NT2/D1 (cell line): ENCODE measurements around the gene DCX.

Experiments used
- DNase-seq: peaks from one replicate; pipeline ENCODE4 v3.0.0-alpha.2; 2011; ENCODE audit warnings: low read depth, low spot score
- H3K27me3 ChIP-seq: 2 replicates; pipeline ENCODE4 v1.6.0; 2011; ENCODE audit warnings: mild to moderate bottlenecking; ENCODE audit not compliant: insufficient read length, insufficient read depth
- H3K36me3 ChIP-seq: 2 replicates; pipeline ENCODE4 v1.6.1; 2011; ENCODE audit warnings: mild to moderate bottlenecking, low read length, mixed read lengths; ENCODE audit not compliant: insufficient read depth, insufficient read length
- H3K4me1 ChIP-seq: 2 replicates; pipeline ENCODE4 v1.5.1; 2011; ENCODE audit not compliant: insufficient read depth, insufficient read length
- H3K4me3 ChIP-seq: 2 replicates; pipeline ENCODE4 v1.5.1; 2011; ENCODE audit warnings: low read depth; ENCODE audit not compliant: insufficient read length
- H3K9ac ChIP-seq: 2 replicates; pipeline ENCODE4 v1.6.0; 2011; ENCODE audit warnings: low read depth; ENCODE audit not compliant: insufficient read length
- H3K9me3 ChIP-seq: 2 replicates; pipeline ENCODE4 v1.5.1; 2011; ENCODE audit warnings: mild to moderate bottlenecking, low read length; ENCODE audit not compliant: insufficient read depth
- SUZ12 ChIP-seq: IDR thresholded peaks from 2 replicates; pipeline ENCODE4 v1.6.1; 2011; ENCODE audit not compliant: insufficient read length, insufficient read depth; ENCODE audit errors: extremely low read depth
- YY1 ChIP-seq: IDR thresholded peaks from 2 replicates; pipeline ENCODE4 v1.6.1; 2011; ENCODE audit not compliant: insufficient read length, insufficient read depth
- ZNF274 ChIP-seq: IDR thresholded peaks from 2 replicates; pipeline ENCODE4 v1.6.1; 2011; ENCODE audit warnings: mild to moderate bottlenecking, low read depth, low read length

The DCX gene

DNA sequence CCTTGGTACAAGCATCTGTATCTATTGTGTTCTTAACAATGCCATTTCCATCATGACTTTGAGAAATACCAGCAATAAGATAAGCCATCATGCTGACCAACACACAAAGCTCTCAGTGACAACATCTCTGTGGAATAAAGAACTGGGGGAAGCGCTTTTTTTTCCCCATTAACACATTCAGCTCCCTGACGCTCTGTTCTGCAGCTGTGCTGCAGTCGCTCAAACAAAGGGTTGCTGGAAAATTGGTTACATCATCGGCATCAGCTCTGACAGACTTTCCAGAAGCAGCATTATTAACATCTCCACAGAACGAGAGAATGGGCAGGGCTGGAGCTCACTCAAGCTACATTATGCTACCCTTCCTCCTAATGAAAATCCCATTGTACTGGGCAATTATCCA, 39.9 kb downstream of the DCX start:
- H3K9me3 ChIP-seq = no peaks in the 10 kb centered on the region
- H3K9ac ChIP-seq = no peak overlapping the region
- DNase-seq = no peak
- H3K27me3 ChIP-seq = no peaks in the 10 kb centered on the region
- TF ChIP-seq SUZ12 (no peak), YY1 (no peak), ZNF274 (no peak)
- H3K4me3 ChIP-seq = no peak overlapping the region
- H3K36me3 ChIP-seq = no peaks in the 10 kb centered on the region
- H3K4me1 ChIP-seq = peaks cover 2% of the 10 kb centered on the region

DNA sequence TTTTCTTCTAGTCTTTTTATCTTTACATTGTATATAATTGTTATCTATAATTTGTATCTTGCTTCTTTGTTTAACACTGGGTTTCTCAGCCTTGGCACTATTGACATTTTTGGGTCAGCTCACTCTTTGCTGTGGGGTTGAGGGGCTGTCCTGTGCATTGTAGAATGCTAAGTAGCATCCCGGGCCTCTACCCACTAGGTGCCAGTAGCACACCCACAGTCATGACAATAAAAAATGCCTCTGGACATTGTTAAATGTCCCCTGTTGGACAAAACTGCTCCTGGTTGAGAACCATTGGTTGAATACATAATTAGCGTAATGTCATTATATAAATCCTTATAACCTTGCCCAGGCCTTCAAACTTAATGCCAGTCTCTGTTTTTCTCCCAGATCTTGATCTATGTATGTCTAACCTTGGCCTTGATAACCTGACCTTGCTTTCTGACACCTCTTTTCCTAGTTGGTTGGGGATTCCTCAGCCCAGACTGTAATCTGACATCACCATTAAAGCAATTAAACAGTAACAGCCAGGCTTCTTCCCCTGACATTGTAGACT, 46.1 kb downstream of the DCX start:
- no peak overlapping the region for H3K9ac ChIP-seq
- H3K36me3 ChIP-seq = no peaks in the 10 kb centered on the region
- H3K9me3 ChIP-seq = no peaks in the 10 kb centered on the region
- no peaks in the 10 kb centered on the region for H3K4me1 ChIP-seq
- no peak for DNase-seq
- H3K4me3 ChIP-seq = no peak overlapping the region
- no peaks in the 10 kb centered on the region for H3K27me3 ChIP-seq
- TF ChIP-seq ZNF274 (no peak), YY1 (no peak), SUZ12 (no peak)

DNA sequence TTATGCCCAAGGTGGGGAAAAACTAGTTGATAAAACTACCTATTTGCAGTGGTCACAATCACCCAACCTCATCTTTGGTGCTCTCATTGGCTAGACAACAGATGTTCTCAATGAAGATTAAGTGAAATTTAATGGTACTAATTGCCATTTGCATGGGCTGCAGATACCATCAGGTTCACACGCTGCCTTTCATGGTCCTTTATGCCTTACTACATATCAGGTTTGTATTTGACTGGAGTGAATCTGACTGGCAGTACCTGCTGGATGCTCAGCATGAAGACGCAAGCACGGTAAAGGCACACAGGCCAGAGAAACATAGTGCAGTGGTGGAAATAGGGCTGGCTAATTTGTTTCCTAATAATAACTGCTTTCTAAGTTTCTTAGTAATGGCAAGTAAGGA, 48.3 kb downstream of the DCX start:
- no peak for DNase-seq
- Histone ChIP-seq H3K27me3 (no peaks in the 10 kb centered on the region), H3K9me3 (no peaks in the 10 kb centered on the region), H3K9ac (no peak overlapping the region), H3K4me3 (no peak overlapping the region), H3K4me1 (no peaks in the 10 kb centered on the region), H3K36me3 (no peaks in the 10 kb centered on the region)
- TF ChIP-seq SUZ12 (no peak), ZNF274 (no peak), YY1 (no peak)

DNA sequence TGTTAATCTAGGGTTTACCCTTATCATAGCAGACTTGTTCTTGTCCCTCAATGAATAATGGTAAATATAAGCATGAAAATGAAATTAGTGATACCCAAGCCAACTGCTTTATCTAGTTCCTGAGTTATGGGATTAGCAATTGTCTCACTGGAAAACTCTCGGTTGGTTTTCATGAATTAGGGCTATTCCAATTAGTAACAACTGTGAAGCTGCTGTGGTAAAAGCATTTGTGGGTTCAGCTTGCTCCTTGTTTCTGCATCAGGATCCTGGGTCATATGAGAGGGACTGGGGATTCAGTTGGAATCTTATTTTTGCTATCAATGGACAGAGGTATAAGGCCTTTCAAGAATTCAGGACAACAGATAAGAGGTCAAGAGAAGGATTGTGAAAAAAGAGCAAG, 50.2 kb downstream of the DCX start:
- no peak for DNase-seq
- H3K9me3 ChIP-seq = no peaks in the 10 kb centered on the region
- no peaks in the 10 kb centered on the region for H3K4me1 ChIP-seq
- no peaks in the 10 kb centered on the region for H3K36me3 ChIP-seq
- H3K4me3 ChIP-seq = no peak overlapping the region
- no peak overlapping the region for H3K9ac ChIP-seq
- TF ChIP-seq YY1 (no peak), SUZ12 (no peak), ZNF274 (no peak)
- no peaks in the 10 kb centered on the region for H3K27me3 ChIP-seq

DNA sequence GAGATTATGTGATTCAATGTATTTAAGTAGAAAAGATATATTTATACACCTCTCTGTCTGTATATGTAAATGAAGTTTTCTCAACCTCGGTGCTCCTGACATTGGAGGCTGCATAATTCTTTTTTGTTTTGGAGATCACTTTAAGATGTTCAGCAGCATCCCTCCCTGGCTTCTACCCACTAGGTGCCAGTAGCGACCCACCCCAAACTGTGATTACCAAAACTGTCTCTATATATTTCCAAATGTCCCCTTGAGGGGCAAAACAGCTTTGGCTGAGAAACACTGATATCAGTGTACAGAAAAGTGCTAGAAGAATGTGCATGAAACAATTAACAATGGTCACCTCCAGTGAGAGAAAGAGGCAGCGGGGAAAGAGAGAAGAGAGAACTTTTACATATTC, 51.2 kb downstream of the DCX start:
- no peaks in the 10 kb centered on the region for H3K27me3 ChIP-seq
- no peaks in the 10 kb centered on the region for H3K36me3 ChIP-seq
- H3K9ac ChIP-seq = no peak overlapping the region
- H3K9me3 ChIP-seq = no peaks in the 10 kb centered on the region
- H3K4me3 ChIP-seq = no peak overlapping the region
- TF ChIP-seq YY1 = no peak
- no peak for TF ChIP-seq ZNF274
- TF ChIP-seq SUZ12 = no peak
- no peaks in the 10 kb centered on the region for H3K4me1 ChIP-seq
- peak; percentile 16 for DNase-seq

DNA sequence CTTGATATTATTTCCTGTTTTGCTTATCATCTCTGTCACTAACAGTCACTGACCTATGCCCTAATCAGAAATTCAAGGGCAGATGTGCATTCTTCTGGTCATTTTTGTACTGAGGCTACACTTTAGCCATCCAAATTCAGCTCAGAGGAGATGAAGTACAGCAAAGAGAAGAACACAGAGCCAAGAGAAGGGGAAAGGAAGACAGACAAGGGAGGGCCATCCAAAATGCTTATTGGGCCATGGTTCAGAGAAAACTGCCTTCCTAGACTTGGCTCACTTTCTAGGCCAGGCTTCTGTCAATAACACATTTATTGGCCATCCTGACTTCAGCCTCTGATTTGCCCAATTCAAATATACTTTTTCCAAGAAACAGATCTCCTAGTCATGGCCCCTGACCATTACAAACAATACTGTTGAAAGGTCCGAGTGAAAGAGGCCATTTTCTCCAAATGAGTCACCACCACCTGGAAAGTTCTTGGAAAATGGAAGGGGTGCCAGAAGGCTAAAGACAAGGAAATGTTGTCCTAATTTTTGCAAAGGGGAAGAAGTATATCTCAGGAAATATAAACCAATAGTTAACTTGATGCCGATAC, 56.4 kb downstream of the DCX start:
- no peak for DNase-seq
- H3K27me3 ChIP-seq = no peaks in the 10 kb centered on the region
- TF ChIP-seq ZNF274 (no peak), YY1 (no peak)
- no peak overlapping the region for H3K4me3 ChIP-seq
- H3K9me3 ChIP-seq = no peaks in the 10 kb centered on the region
- no peaks in the 10 kb centered on the region for H3K36me3 ChIP-seq
- H3K9ac ChIP-seq = no peak overlapping the region
- H3K4me1 ChIP-seq = no peaks in the 10 kb centered on the region

DNA sequence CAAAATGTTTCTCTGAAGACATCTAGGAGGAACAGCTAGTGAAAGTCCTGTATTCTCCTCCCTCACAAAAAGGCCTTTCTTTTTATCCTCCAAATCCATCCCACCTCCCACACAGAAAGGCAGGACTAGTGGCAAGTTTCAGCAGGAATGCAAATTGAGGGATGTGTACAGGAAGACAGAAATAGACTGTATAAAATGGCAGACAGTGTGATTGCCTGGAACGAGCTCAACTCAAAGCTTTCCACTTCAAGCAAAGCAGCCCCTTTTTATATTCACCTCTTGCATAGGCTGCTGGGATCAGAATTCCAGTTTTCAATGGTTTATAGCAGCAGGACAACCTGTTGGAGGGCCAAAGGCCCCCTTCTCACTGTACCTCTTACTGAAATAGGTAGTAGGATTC, 57.5 kb downstream of the DCX start:
- H3K4me1 ChIP-seq = no peaks in the 10 kb centered on the region
- H3K27me3 ChIP-seq = no peaks in the 10 kb centered on the region
- no peak for TF ChIP-seq SUZ12
- no peak for TF ChIP-seq ZNF274
- TF ChIP-seq YY1 = no peak
- no peak for DNase-seq
- no peaks in the 10 kb centered on the region for H3K36me3 ChIP-seq
- H3K9me3 ChIP-seq = no peaks in the 10 kb centered on the region
- no peak overlapping the region for H3K9ac ChIP-seq
- H3K4me3 ChIP-seq = no peak overlapping the region
